PC-9 (cell line): Measurements from ENCODE around the gene CDC40. TPM values are rescaled to one million over a fixed set of nuclear protein-coding genes. Genes with fewer than 3 reads are reported as not detected.
"Not testable (repeated sequence)": the region's sequence is repeated elsewhere in the genome, so short reads cannot be mapped to it uniquely, and the experiment has no call there.

Experiments
- BruUV-seq: library from RNA; stranded (reverse); fragments of 400-500 nt; replicated peaks from 2 replicates; lab custom pipeline; 2021; lab: Mats Ljungman, UMichigan
- CTCF ChIA-PET: fragments of 300-600 bp; sonication (Branson Sonifier 250); formaldehyde crosslinking; loops from one replicate; lab custom pipeline; 2022; ENCODE audit warnings: antibody characterized with exemption; lab: Charles Lee
- POLR2A ChIA-PET: fragments of 300-600 bp; sonication (Branson Sonifier 250); formaldehyde crosslinking; loops from one replicate; lab custom pipeline; 2022; ENCODE audit warnings: antibody characterized with exemption; ENCODE audit not compliant: unreplicated experiment; lab: Charles Lee
- DNase-seq, 2 experiments: peaks; one replicate each; pipeline versions ENCODE4 v3.0.0 to v3.0.0-alpha.2; 2015 to 2022; ENCODE audit warnings: mixed read lengths in 1 of 2
- H2AFZ ChIP-seq: fragments of 200-600 bp; sonication (generic); 2 replicates; pipeline ENCODE4 v1.8.1; 2017; ENCODE audit warnings: antibody characterized with exemption
- H3F3A ChIP-seq: fragments of 200-600 bp; sonication (generic); 2 replicates; pipeline ENCODE4 v1.8.1; 2017; ENCODE audit warnings: antibody characterized with exemption, mild to moderate bottlenecking, low read depth; ENCODE audit not compliant: insufficient read depth
- H3K27ac ChIP-seq: fragments of 200-600 bp; sonication (generic); 2 replicates; pipeline ENCODE4 v1.6.1; 2016; ENCODE audit warnings: mixed run types
- H3K27me3 ChIP-seq: fragments of 200-600 bp; sonication (generic); 2 replicates; pipeline ENCODE4 v1.6.1; 2016; ENCODE audit warnings: low read depth, mixed run types; ENCODE audit not compliant: insufficient read depth
- H3K36me3 ChIP-seq: fragments of 200-600 bp; sonication (generic); 2 replicates; pipeline ENCODE4 v1.6.1; 2016; ENCODE audit warnings: low read depth, mixed run types
- H3K4me1 ChIP-seq: fragments of 200-600 bp; sonication (generic); replicated peaks from 2 replicates; pipeline ENCODE4 v1.6.1; 2016; ENCODE audit warnings: mixed run types; ENCODE audit not compliant: insufficient read depth
- H3K4me2 ChIP-seq: fragments of 200-600 bp; sonication (generic); 2 replicates; pipeline ENCODE4 v1.6.1; 2017; ENCODE audit warnings: mixed run types
- H3K4me3 ChIP-seq: fragments of 200-600 bp; sonication (generic); 2 replicates; pipeline ENCODE4 v1.6.1; 2016; ENCODE audit warnings: mixed run types
- H3K79me2 ChIP-seq: fragments of 200-600 bp; sonication (generic); 2 replicates; pipeline ENCODE4 v1.6.1; 2017; ENCODE audit warnings: low read depth, mixed run types
- H3K9me2 ChIP-seq: fragments of 200-600 bp; sonication (generic); 2 replicates; pipeline ENCODE4 v1.8.1; 2017; ENCODE audit warnings: mild to moderate bottlenecking; ENCODE audit not compliant: insufficient read depth
- H3K9me3 ChIP-seq: fragments of 200-600 bp; sonication (generic); 2 replicates; pipeline ENCODE4 v1.8.1; 2016; ENCODE audit warnings: low read depth; ENCODE audit not compliant: insufficient read depth
- H4K20me1 ChIP-seq: fragments of 200-600 bp; sonication (generic); 2 replicates; pipeline ENCODE4 v1.8.1; 2017; ENCODE audit not compliant: insufficient read depth
- CTCF ChIP-seq: fragments of 200-600 bp; sonication (generic); conservative IDR thresholded peaks from 2 replicates; pipeline ENCODE4 v1.6.1; 2017; ENCODE audit warnings: mixed run types, antibody characterized with exemption, mild to moderate bottlenecking, moderate library complexity
- EZH2 ChIP-seq: fragments of 200-600 bp; sonication (generic); IDR thresholded peaks from 2 replicates; pipeline ENCODE4 v1.8.0; 2017; ENCODE audit warnings: antibody characterized with exemption, low read depth
- intact Hi-C: fragments of 100-400 bp; cut with micrococcal nuclease; formaldehyde crosslinking; loops from one replicate; pipeline ENCODE4 v1.10.0; 2022; ENCODE audit not compliant: unreplicated experiment
- total RNA-seq: library from RNA; stranded (reverse); gene quantifications from 2 replicates; pipeline ENCODE4 v1.2.3, GENCODE V29; 2021

The CDC40 gene
- total RNA-seq, 1 experiment from 2014 or later: 18.3 TPM

DNA sequence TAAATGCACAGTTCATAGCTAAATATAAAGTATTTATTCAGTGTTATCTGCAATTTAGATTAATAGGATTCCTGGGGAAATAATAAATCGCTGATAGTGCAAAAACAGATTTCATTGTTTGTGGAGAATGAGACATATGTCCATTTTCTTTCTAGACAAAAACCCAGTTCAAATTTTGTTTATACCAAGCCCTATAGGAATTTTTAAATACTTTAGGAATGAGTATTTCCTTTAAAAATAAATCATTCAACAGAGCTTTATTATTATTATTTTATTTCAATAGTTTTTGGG is 91.5 kb downstream of the CDC40 start:
- intact Hi-C loops: no loop called here
- no peaks in the 10 kb centered on the region for H4K20me1 ChIP-seq
- H2AFZ ChIP-seq: no peak overlapping the region
- H3K27me3 ChIP-seq: no peaks in the 10 kb centered on the region
- no TSS peak for BruUV-seq
- H3K36me3 ChIP-seq: no peaks in the 10 kb centered on the region
- H3K4me1 ChIP-seq: no peaks in the 10 kb centered on the region
- ChIA-PET CTCF (no interaction called here), POLR2A (no interaction called here)
- H3K27ac ChIP-seq: no peak overlapping the region
- H3K79me2 ChIP-seq: no peaks in the 10 kb centered on the region
- no peak for TF ChIP-seq CTCF
- no peak for TF ChIP-seq EZH2
- DNase-seq: no peak
- no peak overlapping the region for H3K4me2 ChIP-seq
- no peaks in the 10 kb centered on the region for H3K9me2 ChIP-seq
- H3K4me3 ChIP-seq: no peak overlapping the region
- H3K9me3 ChIP-seq: no peaks in the 10 kb centered on the region
- H3F3A ChIP-seq: no peaks in the 10 kb centered on the region

DNA sequence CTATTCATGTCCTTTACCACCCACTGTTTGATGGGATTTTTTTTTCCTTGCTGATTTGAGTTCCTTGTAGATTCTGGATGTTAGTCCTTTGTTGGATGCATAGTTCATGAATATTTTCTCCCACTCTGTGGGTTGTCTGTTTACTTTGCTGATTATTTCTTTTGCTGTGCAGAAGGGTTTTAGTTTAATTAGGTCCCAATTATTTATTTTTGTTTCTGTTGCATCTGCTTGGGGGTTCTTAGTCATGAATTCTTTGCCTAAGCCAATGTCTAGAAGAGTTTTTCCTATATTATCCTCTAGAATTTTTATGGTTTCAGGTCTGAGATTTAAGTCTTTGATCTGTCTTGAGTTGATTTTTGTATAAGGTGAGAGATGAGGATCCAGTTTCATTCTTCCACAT is 92.6 kb downstream of the CDC40 start:
- H2AFZ ChIP-seq, POLR2A ChIA-PET, BruUV-seq, H3K4me1 ChIP-seq, H3K27ac ChIP-seq, CTCF ChIA-PET, H3K4me2 ChIP-seq, H3K9me3 ChIP-seq, H3K36me3 ChIP-seq, H3K27me3 ChIP-seq, H3K9me2 ChIP-seq, intact Hi-C loops, H3F3A ChIP-seq, H3K79me2 ChIP-seq, H4K20me1 ChIP-seq, H3K4me3 ChIP-seq, DNase-seq: not testable (repeated sequence)

DNA sequence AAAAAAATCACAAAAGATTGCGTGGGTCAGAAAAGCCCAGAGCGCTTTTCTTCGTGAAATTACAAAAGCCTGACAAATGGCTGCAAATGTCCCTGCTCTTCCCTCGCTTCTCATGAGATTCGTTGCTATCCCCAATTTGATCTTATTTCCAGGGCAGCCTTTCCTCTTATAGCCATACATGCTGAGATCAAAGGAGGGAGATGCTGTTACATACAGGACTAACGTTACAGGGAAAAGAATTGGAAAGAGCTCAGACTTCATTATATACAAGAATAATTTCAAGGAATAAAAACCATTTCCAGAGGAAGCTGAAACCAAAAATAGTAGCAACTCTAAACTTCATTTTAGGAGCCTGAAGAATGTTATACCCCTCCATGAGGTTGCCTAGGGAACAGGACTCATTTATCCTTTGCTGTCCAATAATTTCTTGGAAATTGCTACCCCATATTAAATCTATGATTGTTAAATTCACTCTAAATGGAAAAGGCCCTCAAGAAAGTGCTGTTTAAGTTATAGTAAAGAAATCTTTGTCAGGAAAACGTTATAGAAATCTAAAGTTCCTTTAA is 97.0 kb downstream of the CDC40 start:
- Histone ChIP-seq H3K79me2 (no peaks in the 10 kb centered on the region), H3K4me3 (no peak overlapping the region), H3K4me2 (no peak overlapping the region), H2AFZ (no peak overlapping the region), H4K20me1 (no peaks in the 10 kb centered on the region; the same call in 1 of the 2 replicates), H3K27me3 (no peaks in the 10 kb centered on the region), H3K27ac (no peak overlapping the region), H3K36me3 (no peaks in the 10 kb centered on the region), H3K9me2 (no peaks in the 10 kb centered on the region), H3K9me3 (no peaks in the 10 kb centered on the region), H3K4me1 (no peaks in the 10 kb centered on the region), H3F3A (no peaks in the 10 kb centered on the region)
- ChIA-PET POLR2A (no interaction called here), CTCF (no interaction called here)
- TF ChIP-seq EZH2 (no peak), CTCF (no peak)
- DNase-seq: no peak
- no TSS peak for BruUV-seq
- intact Hi-C loops: no loop called here

Other genes with a start within 250 kb of the CDC40 start
- not detected in 2 replicates for gene GPR6, start 202.1 kb upstream of the CDC40 start, total RNA-seq
- 14.8 and 17.0 TPM in 2 replicates for gene WASF1, start 757 bp upstream of the CDC40 start, total RNA-seq
- not detected in 2 replicates for gene METTL24, start 177.9 kb downstream of the CDC40 start, total RNA-seq
- gene DDO, start 235.1 kb downstream of the CDC40 start, total RNA-seq: 2.0 and 3.6 TPM in 2 replicates